ENCODE measurements around the gene PBX2.
A peak's percentile ranks its signal among the peaks of the same experiment; 100 is the strongest.

PBX2 gene

GRCh38 chr6:32163559-32164258 is 26.3 kb downstream of the PBX2 start:
- in situ Hi-C loops (cut with HindIII; ENCODE audit: low pct_ligation_motif_present, low sequenced_read_pairs): no loop called here

GRCh38 chr6:32158052-32158451 is 31.9 kb downstream of the PBX2 start:
- no peak for DNase-seq
- in situ Hi-C loops (cut with HindIII; ENCODE audit: low pct_ligation_motif_present, low sequenced_read_pairs): no loop called here
- H3K4me3 ChIP-seq (ENCODE audit: low read depth, low read length): no peak overlapping the region
- no peaks in the 10 kb centered on the region for H3K27me3 ChIP-seq (replicated peaks)
- peaks cover 12% of the 10 kb centered on the region for H3K36me3 ChIP-seq (replicated peaks)
- no peak for TF ChIP-seq CTCF (IDR thresholded peaks at IDR 0.05; ENCODE audit: low read depth, low read length, missing control alignments)
- no peak overlapping the region for H3K27ac ChIP-seq

More at GRCh38 chr6:32163559-32164258, 26.3 kb downstream of the PBX2 start:
- H3K36me3 ChIP-seq (replicated peaks): peaks cover 25% of the 10 kb centered on the region
- no peak for DNase-seq
- TF ChIP-seq CTCF (IDR thresholded peaks at IDR 0.05; ENCODE audit: low read depth, low read length, missing control alignments): no peak
- H3K27ac ChIP-seq: no peak overlapping the region
- no peaks in the 10 kb centered on the region for H3K27me3 ChIP-seq (replicated peaks)
- no peak overlapping the region for H3K4me3 ChIP-seq (ENCODE audit: low read depth, low read length)

GRCh38 chr6:32156891-32157290 is 33.1 kb downstream of the PBX2 start:
- H3K27ac ChIP-seq: no peak overlapping the region
- peaks cover 9% of the 10 kb centered on the region for H3K36me3 ChIP-seq (replicated peaks)
- no peaks in the 10 kb centered on the region for H3K27me3 ChIP-seq (replicated peaks)
- DNase-seq: no peak
- in situ Hi-C loops (cut with HindIII; ENCODE audit: low pct_ligation_motif_present, low sequenced_read_pairs): no loop called here
- no peak for TF ChIP-seq CTCF (IDR thresholded peaks at IDR 0.05; ENCODE audit: low read depth, low read length, missing control alignments)
- no peak overlapping the region for H3K4me3 ChIP-seq (ENCODE audit: low read depth, low read length)

GRCh38 chr6:32154514-32155161 is 35.4 kb downstream of the PBX2 start:
- in situ Hi-C loops (cut with HindIII; ENCODE audit: low pct_ligation_motif_present, low sequenced_read_pairs): no loop called here
- peak overlapping the region; percentile 80 for H3K27ac ChIP-seq
- H3K27me3 ChIP-seq (replicated peaks): no peaks in the 10 kb centered on the region
- TF ChIP-seq CTCF (IDR thresholded peaks at IDR 0.05; ENCODE audit: low read depth, low read length, missing control alignments): peak; percentile 75
- DNase-seq: peak; percentile 55
- H3K36me3 ChIP-seq (replicated peaks): peaks cover 9% of the 10 kb centered on the region
- H3K4me3 ChIP-seq (ENCODE audit: low read depth, low read length): peak overlapping the region; percentile 86

- Histone ChIP-seq H3K27me3 (replicated peaks) (no peaks in the 10 kb centered on the region), H3K27ac (peak within 1 kb of the TSS; percentile 80), H3K4me3 (ENCODE audit: low read depth, low read length) (peak within 1 kb of the TSS; percentile 86), H3K36me3 (replicated peaks) (peaks cover 9% of the 10 kb centered on the region)
- peak; percentile 46 for TF ChIP-seq CTCF (IDR thresholded peaks at IDR 0.05; ENCODE audit: low read depth, low read length, missing control alignments)
- in situ Hi-C loops (cut with HindIII; ENCODE audit: low pct_ligation_motif_present, low sequenced_read_pairs): no loop called here
- DNase-seq: peak; percentile 93
Observed at GRCh38 chr6:32153564-32154513, 36.2 kb downstream of the PBX2 start, which contains the start of gene PPT2. PPT2 (plus strand) TSS chr6:32154141; CDS start chr6:32154595, 454 bp downstream.
